Endothelial cell of umbilical vein (primary cell): ENCODE measurements around the gene MAPKAP1.

Source experiments
- EZH2 ChIP-seq: IDR thresholded peaks from 2 replicates; pipeline ENCODE4 v1.6.1; 2012; ENCODE audit warnings: borderline replicate concordance, low read depth, mild to moderate bottlenecking, moderate library complexity, low read length, inconsistent platforms; ENCODE audit not compliant: severe bottlenecking
- MYC ChIP-seq: IDR thresholded peaks from one replicate; pipeline ENCODE4 v1.6.1; 2011; ENCODE audit warnings: mild to moderate bottlenecking, low read depth, low read length
- POLR2A ChIP-seq: IDR thresholded peaks from 2 replicates; pipeline ENCODE4 v1.6.1; 2012; ENCODE audit warnings: low read depth, mild to moderate bottlenecking, control low read depth, low read length
- POLR2AphosphoS5 ChIP-seq: IDR thresholded peaks from 2 replicates; pipeline ENCODE4 v1.6.1; 2012; ENCODE audit warnings: low read depth, mild to moderate bottlenecking, control low read depth, low read length, moderate library complexity; ENCODE audit not compliant: insufficient read depth
- TF ChIP-seq, protein P1 (sequence below), 2 donors: IDR thresholded peaks; 1 replicate in 1 of 2; 2 replicates in 1 of 2; pipeline ENCODE4 v1.5.1; 2011; ENCODE audit warnings: low read length in 2 of 2, mild to moderate bottlenecking in 2 of 2, moderate library complexity in 2 of 2, control low read depth in 1 of 2, inconsistent platforms in 1 of 2, low read depth in 1 of 2; ENCODE audit not compliant: insufficient read depth in 1 of 2; ENCODE audit errors: extremely low read depth in 1 of 2

- no peak for TF ChIP-seq MYC
- TF ChIP-seq, protein P1, sequence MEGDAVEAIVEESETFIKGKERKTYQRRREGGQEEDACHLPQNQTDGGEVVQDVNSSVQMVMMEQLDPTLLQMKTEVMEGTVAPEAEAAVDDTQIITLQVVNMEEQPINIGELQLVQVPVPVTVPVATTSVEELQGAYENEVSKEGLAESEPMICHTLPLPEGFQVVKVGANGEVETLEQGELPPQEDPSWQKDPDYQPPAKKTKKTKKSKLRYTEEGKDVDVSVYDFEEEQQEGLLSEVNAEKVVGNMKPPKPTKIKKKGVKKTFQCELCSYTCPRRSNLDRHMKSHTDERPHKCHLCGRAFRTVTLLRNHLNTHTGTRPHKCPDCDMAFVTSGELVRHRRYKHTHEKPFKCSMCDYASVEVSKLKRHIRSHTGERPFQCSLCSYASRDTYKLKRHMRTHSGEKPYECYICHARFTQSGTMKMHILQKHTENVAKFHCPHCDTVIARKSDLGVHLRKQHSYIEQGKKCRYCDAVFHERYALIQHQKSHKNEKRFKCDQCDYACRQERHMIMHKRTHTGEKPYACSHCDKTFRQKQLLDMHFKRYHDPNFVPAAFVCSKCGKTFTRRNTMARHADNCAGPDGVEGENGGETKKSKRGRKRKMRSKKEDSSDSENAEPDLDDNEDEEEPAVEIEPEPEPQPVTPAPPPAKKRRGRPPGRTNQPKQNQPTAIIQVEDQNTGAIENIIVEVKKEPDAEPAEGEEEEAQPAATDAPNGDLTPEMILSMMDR (IDR thresholded peaks at IDR 0.05; ENCODE audit: extremely low read depth in 1 of 2, insufficient read depth in 1 of 2, low read depth in 1 of 2, low read length in 2 of 2) = no peak
- TF ChIP-seq POLR2A = no peak
- TF ChIP-seq EZH2 = no peak
- no peak for TF ChIP-seq POLR2AphosphoS5
These were observed 270.2 kb downstream of the MAPKAP1 start for GRCh38 chr9:125436613-125437443.
